Stimulated activated CD4-positive, alpha-beta T cell treated with anti-CD3 and anti-CD28 coated beads, Interleukin-1b, Interleukin-23, amount 100 ng/mL, for 4 hours (primary cell): ENCODE measurements around the gene RND1.
A peak's percentile ranks its signal among the peaks of the same experiment; 100 is the strongest.
"Not testable (repeated sequence)": the region's sequence is repeated elsewhere in the genome, so short reads cannot be mapped to it uniquely, and the experiment has no call there.

Experiments
- DNase-seq, 2 donors: peaks; one replicate each; pipeline ENCODE4 v3.0.0-alpha.2; 2020; ENCODE audit warnings: low read depth in 2 of 2

Gene RND1

DNA sequence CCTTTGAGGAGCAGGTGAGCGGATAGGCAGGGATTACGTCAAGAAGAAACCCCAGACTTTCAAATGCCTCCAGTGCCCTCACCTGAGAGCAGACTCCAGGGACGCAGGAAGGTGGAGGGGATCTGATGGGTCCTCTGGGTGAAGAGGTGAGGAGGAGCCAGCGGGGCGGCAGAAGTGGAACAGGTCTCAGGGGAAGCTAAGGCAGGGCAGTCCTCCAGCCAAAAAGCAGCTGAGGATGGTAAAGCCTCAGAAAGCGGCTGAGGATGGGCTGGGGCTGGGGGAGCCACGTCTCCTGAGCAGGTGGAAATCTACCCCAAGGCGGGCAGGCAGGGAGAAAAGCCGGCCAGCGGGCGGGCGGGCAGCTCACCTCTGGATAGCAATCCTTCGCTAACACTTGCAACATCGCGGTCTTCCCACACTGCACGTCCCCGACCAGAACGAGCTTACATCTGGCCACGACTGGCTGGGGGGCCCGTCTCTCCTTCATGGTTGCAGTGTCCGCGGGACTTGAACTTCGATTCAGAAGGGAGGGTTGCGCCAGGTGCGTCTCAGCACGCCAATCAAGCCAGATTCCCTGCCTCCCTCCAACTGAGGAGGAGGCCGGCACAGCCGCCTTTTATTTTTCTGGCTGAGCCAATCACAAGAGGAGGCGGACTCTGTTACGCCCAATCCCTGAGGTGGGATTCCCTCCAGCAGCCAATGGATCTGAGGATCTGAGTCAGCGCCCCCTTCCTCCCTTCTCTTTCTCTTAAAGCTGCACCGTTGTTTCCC lies at the start of gene RND1:
TSS of gene RND1 (minus strand) at position 590 of the 771 bp plus-strand sequence. CDS start at position 487, 103 bp downstream.
- DNase-seq: peak; percentile 64

DNA sequence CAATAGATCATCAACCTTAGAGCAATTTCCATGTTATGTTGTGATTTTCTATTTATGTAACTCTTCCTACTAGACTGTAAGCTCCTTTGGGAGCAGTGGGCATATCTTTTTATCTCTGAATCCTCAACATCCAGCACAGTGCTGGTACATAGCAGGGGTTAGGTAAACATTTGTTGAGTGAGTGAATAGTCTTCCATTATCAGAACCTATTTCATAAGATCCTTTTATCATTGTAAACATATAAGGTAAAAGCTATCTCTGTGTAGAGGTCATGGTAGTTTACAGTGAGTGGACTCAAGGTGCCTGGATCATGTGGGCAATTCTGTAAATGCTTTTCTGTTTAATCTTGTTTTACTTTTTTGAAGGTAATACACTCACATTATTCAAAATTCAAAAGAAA lies 44.5 kb upstream of the RND1 start:
- DNase-seq: no peak

DNA sequence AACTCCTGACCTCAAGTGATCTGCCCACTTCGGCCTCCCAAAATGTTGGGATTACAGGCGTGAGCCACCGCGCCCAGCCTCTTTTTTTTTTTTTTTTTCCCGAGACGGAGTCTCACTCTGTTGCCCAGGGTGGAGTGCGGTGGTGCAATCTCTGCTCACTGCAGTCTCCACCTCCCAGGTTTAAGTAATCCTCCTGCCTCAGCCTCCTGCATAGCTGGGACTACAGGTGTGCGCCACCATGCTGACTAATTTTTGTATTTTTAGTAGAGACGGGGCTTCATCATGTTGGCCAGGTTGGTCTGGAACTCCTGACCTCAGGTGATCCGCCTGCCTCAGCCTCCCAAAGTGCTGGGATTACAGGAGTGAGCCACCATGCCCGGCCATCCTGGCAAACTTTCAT lies 44.0 kb upstream of the RND1 start:
- DNase-seq: not testable (repeated sequence)

DNA sequence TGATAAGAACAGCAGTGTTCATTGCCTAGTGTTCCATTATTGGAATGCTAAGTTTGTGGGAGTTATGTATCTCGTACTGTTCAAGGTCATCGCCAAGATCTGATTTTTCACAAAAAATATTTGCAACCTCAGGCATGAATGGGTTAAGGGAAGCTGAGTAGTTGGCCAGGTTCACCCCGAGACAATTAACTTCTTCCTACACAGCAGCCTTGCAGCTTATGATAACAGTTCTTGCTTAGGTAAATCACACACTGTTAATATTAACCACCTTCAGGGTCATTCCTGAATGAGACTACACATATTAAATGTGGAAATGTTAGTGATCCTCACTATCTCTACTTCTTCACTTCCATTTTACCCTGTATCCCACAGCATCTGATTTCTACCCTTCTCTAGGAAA lies 41.6 kb upstream of the RND1 start:
- no peak for DNase-seq

DNA sequence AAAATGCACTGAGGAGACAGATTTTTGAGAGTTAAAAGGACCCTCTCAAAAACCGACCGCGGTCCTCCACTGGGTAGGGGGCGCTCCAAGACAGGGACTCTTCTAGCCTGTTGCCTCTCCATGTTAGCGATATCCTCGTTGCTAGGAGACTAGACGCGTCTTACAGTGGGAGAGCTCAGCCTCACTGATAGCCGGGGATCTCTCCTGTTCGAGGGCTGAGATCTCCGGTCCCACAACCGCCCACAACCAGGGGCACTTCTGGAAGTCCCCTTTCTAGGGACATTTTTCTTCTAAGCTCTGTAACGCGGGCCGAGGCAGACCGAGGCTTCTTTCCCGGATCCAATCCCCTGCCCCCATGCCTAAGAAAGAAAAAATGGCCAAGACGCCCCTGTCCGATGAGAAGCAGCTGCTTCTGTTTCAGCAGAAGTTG lies 38.3 kb upstream of the RND1 start:
- DNase-seq: peak; percentile 74 to 80

DNA sequence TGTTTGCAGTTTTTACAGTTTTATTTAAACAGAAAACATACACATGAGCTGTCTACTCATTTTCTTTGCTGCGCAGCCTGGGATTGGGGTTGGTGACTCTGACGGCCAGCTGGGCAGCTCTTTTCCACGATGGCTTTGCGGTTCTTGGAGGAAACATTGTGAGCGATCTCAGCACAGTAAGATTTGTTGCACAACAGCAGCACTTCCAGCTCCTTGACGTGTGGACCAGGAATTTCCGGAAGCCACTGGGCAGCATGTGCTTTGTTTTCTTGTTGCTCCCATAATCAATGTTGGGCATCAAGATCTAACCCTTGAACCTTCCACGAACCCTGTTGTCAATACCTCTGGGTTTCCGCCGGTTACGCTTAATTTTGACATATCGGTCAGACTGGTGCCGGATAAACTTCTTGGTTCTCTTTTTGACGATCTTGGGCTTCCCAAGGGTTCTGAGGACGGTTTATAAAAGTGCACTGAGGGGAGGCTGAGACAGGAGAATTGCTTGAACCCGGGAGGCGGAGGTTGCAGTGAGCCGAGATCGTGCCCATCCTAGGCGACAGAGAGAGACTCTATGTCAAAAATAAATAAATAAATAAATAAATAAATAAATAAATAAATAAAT lies 37.8 kb upstream of the RND1 start:
- DNase-seq: no peak

DNA sequence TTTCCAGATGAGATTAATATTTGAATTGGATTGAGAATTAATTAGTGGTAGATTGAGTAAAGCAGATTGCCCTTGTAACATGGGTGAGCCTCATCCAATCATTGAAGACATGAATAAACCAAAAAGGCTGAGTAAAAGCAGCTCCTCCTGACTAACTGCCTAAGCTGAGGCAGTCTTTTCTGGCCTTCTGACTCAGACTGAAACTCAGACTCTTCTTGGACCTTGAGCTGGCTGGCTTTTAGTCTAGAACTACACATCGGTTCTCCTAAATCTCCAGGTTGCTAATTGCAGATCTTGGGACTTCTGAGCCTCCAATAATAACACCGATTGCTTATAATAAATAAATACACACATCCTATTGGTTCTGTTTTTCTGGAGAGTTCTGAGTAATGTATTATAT lies 35.6 kb upstream of the RND1 start:
- no peak for DNase-seq

DNA sequence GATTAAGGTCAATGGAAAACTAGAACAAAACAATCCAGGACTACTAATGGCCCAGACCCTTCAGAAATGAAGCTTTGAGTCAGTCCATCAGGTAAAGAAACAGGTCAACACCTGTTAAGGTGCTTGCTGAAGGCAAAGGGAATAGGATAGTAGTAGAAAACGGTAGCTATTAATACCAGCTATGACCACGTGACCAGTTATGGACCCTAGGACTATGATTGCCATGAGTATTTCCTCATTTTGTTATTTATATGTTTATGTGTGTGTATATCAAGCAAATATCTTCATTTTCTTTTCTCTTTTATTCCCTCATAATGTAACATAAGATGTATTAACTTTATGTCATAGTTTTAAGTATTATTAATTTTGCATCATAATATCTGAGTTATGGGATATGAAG lies 34.0 kb upstream of the RND1 start:
- no peak for DNase-seq

DNA sequence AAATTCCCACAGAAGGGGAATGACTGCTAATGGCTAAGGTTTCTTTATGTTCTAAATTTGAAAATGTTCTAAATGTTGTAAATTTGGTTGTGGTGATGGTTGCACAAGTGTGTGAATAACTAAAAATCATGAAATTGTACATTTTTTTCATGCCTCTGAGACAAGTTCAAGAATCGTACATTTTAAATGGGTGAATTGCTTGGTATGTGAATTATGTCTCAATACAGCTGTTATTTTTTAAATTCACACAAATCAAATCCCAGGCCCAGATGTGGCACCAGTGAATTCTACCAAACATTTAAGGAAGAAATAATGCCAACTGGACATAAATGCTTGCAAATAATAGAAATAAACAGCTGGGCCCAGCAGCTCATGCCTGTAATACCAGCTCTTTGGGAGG lies 28.6 kb upstream of the RND1 start:
- no peak for DNase-seq

DNA sequence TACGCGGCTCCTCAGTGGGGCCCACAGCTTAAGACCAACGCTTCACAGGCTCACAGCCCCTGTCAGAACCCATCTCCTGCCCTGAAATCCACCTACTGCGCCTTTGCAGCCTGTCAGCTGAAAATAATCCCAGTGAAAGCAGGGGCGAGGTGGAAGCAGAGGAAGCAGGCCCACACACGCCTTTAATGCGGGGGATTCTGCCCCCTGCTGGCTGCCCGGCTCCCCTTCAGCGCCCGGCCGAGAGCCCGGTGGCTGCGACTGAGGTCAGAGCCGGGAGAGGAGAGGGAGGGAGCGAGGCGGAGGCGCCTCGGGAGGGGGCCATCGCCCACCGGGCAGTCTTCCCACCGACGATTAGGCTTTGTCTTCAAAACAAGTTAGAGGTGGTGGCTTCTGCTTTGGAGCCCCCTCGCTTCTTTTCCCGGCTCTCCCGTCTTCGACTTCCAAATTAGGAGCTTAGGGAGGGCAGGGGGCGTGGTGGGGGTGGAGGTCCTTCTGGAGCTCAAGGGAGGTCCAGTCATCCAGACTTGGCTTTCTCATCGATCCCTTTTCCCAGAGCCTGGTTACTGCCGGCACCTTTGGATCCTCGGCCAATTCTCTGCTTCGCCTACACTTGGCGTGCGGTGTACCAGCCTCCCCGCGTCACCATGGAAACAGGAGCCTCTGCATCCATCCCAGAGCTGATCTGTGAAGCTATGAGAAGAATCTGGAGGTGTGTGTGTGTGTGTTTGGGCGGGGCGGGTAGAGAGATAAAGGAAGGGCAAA lies 25.2 kb upstream of the RND1 start:
- peak; percentile 59 to 73 for DNase-seq

DNA sequence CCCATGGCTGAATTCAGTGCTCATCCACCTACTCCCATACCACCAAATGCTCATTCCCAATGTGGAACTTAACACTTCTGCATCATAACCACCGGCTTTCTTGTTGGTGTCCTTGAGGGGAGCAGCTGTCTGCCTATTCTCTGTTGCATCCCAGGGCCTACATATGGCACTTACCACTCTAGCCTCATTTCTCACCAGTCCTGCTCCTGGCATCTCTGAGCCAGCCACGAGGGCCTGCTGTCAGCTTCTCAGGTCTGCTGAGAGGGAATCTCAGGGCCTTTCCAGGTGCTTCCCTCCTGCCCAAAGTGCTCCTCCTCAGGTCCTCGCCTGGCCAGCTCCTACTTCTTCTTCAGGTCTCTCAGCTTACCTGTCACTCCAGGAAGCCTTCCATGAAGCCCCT lies 24.0 kb upstream of the RND1 start:
- DNase-seq: no peak

DNA sequence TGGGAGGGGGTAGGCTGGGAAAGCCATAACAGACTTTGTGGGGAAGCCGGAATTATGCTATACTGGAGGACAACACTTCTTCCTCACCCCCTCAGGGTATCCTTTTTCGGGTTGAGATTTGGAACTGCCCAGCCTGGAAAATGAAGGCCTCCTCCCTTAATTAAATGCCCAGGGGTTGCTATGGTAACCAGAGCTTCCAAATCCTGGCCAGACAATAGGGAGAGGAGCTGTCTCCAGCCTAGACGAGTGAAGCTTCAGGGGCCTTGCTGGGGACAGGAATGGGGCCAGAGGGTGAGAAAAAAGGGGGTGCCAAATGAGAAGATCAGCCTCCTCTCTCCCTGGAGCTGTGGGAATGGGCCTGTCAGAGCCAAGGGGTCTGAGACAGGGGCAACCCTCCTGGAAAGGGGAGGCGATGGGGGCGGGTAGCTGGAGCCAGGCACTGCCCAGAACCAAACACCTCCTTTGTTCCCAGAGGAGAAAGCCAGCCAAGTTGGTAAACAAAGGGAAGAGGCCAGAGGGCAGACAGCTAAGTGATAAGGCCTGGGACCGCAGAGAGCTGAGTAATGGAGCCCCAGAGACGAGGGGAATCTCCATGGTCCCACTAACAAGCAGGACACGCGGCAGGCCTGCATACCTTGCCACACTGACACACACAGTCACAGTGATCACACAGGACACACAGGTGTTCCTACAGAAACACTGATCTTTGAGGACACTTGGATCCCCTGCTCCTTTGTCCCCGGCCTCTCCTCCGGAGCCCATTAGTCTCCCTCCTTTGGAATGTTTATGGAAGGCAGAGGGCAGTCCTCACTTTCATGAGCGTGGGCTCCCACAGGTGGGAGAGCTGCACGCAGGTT lies 17.9 kb upstream of the RND1 start:
- no peak for DNase-seq

DNA sequence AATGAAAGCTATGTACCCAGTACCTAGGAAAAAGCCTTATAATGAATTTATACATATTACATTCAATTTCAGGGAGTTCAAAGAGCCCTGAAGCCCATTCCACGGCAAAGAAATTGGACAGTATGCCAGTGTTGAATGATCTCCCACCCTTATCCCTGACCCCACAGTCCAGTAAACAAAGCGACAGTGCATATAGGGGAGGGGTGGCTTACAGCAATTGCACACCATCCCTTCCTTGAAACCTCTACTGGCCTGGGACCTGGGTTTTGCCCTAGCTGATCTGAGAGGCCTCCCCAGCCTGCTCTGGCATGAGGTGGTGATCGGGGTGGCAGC lies 17.3 kb upstream of the RND1 start:
- no peak for DNase-seq

DNA sequence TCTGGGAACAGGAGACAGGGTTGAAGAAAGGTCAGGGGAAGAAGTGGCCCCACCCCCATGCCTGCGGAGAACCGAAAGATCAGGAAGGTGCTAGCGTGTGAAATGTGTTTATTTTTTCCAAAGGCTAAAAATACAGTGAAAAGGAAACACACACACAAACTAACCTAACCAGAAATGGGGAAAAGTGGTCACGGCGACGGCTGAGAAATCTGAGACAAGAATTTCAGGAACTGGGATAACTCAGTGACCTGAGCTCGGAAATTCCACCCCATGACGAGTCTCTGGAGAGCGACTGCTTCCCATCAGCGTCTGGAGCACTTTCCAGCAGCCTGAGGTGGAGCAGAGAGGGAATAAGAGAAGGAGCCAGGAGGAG lies 16.6 kb upstream of the RND1 start:
- DNase-seq: no peak

DNA sequence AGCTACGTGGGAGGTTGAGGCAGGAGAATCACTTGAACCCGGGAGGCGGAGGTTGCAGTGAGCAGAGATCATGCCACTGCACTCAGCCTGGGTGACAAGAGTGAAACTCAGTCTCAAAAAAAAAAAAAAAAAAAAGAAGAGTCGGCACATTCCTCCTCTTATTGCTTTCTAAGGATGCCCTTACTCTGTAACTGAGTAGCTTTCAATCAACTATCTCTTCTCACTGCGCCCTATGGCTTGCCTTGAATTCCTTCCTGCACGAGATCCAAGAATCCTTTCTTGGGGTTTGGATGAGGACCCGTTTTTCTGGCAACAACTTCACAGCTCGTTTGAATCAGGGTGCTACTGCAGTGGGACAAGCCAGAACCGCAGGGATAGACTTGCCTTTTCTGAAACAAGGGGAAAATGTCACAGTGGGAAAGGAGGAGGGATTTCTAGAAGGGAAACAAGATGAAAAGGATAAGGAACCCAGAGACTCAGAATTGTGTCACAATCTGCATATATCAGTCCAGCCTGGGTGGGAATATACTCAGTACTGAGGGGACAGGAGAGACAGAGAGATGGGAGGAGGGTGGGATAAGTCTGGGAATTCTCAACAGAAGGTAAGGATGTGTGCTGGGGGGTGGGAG lies 16.1 kb upstream of the RND1 start:
- no peak for DNase-seq

DNA sequence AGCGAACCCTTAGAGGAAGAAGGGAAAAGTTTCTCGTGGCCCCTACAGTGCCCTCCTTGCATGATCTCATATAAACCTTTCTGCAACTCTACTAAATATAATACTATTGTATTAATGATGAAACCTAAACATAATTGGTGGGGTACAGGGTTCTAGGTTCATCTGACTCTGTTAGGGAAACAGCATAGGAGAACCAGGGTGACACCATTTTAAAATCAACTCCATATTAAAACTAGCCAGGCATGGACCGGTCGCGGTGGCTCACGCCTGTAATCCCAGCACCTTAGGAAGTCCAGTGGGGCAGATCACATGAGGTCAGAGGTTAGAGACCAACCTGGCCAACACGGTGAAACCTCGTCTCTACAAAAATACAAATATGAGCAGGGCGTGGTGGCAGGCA lies 15.0 kb upstream of the RND1 start:
- no peak for DNase-seq

DNA sequence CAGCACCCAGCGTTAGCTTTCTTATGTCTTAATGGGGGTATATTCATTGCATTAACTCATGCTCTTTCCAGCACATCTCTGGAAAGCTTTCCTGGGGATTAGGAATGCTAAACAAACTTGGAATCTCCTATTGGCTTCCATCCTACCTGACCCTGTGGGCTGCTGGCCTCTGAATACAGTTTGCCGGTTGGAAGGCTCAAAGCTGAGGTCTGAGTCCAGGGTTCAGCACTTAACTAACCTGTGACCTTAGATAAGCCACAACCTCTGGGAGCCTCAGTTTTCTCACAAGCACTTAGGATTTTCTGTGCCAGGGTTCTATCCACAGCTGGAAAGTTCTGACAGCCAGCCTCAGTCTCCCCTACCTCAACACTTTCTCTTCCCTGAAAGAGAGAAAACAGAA lies 12.9 kb upstream of the RND1 start:
- no peak for DNase-seq

DNA sequence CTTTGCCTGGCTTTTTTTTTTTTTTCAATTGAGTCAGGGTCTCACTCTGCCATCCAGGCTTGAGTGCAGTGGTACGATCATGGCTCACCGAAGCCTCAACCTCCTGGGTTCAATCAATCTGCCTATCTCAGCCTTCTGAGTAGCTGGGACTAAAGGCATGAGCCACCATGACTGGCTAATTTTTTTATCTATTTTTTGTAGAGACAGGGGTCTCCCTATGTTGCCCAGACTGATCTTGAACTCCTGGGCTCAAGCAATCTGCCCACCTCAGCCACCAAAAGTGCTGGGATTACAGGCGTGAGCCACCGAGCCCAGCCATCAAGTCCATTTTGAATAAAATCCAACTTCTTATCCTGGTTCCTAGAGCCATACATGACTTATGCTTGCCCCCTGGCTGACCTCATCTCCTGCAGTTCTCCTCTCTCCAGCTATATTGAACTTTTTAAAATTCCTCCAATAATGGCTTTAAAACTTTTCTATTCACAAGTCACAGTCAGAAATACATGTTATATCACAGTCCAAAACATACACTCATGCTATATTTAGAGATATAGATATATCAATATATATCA lies 10.4 kb upstream of the RND1 start:
- no peak for DNase-seq

DNA sequence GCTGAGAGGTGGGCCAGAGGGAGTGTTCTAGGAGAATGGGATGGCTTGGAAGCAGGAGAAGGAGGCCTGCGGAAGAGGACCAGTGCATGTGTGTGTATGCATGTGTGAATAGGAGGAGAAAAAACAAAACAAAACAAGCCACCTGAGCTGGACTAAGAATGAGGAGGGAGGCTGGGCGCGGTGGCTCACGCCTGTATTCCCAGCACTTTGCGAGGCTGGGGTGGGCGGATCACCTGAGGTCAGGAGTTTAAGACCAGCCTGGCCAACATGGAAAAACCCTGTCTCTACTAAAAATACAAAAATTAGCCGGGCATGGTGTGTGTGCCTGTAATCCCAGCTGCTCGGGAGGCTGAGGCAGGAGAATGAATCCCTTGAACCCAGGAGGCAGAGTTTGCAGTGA lies 7.9 kb upstream of the RND1 start:
- DNase-seq: not testable (repeated sequence)

DNA sequence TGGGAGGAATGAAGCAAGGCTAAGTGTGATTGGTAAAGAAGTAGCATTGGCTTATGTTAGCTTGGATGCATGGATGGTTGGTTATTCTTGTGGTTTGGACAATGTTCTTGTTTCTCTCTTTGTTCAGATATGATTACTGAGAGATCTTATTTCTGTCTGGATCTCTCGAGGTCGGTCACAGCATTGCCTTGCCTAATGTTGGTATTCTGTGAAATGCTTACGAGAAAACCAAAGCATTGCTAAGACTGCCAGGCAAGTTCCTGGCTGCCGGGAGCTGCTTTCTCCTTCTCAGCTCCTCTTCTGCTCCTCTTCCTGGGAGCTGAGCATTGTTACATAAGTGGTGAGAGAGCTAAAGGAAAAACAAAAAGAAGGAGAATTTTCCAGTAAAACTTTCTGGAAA lies 7.4 kb upstream of the RND1 start:
- DNase-seq: no peak

DNA sequence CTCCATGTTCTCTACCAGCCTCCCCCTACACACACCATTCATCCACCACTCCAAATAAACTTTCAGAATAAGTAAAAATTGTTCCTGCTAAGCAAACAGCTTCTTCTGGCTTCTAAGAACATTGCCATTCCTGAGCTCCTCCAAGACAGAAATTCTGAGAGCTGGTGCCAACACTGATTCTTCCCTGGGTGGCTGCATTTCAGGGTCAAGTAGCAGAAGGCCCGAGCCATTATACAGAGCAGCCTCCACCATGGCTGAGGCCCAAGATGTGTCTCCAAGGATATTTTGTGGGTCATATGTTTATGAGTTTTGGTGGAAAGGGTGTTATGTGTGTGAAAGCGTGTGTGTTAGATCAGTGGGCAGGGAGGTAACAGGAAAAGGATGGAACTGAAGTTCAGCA lies 3.5 kb upstream of the RND1 start:
- no peak for DNase-seq
